Tongue (tissue), 2 donors: ENCODE results near the gene C2CD2L. TPM values are rescaled to one million over a fixed set of nuclear protein-coding genes. Genes with fewer than 3 reads are reported as not detected.
"Not testable (repeated sequence)": the region's sequence is repeated elsewhere in the genome, so short reads cannot be mapped to it uniquely, and the experiment has no call there.

Experiments
- DNase-seq: peaks from one replicate; pipeline ENCODE4 v3.0.0-alpha.2; 2015
- total RNA-seq: library from RNA; depleted of rRNA; stranded (reverse); fragments of >200 nt; gene quantifications from one replicate; pipeline ENCODE4 v1.2.3, GENCODE V29; 2014

The C2CD2L gene
- total RNA-seq, 1 donor from 2014 or later, result 5.6 TPM

DNA sequence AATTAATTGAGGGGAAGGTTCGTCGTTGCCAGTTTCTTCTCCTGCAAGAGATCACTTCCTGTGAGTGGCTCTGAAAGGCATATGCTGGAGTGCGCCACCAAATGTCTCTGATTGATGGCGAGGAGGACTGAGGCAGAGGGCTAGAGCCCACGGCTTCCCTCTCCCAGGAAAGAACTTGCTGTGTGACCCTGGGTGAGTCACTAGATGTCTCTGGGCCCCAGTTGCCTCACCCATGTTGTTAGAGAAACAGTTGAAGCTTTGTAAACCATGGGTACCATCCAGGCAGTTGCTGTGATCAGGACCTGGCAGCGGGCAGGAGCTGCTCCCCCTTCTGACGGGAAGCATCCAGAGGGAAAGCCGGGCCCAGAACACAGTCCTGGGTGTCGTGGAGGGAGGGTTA lies 44.9 kb downstream of the C2CD2L start:
- no peak for DNase-seq

DNA sequence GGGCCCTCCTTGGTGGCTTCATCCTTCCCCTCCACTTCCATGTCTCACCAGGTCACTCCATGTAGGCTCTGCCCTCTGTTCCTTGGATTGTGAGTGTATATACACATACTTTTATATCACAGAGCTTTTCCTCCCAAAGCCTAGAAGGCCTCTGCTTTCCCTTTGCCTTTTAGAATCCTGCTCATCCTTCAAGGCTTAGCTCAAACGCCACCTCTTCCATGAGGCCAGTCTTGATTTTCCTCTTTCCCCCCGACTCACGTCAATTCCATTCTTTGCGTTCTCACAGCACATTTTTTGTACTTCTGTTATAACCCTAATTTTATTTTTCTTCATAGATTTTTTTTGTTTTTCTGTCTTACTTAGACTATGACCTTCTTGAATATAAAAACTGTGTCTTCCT lies 45.5 kb downstream of the C2CD2L start:
- DNase-seq, result no peak

DNA sequence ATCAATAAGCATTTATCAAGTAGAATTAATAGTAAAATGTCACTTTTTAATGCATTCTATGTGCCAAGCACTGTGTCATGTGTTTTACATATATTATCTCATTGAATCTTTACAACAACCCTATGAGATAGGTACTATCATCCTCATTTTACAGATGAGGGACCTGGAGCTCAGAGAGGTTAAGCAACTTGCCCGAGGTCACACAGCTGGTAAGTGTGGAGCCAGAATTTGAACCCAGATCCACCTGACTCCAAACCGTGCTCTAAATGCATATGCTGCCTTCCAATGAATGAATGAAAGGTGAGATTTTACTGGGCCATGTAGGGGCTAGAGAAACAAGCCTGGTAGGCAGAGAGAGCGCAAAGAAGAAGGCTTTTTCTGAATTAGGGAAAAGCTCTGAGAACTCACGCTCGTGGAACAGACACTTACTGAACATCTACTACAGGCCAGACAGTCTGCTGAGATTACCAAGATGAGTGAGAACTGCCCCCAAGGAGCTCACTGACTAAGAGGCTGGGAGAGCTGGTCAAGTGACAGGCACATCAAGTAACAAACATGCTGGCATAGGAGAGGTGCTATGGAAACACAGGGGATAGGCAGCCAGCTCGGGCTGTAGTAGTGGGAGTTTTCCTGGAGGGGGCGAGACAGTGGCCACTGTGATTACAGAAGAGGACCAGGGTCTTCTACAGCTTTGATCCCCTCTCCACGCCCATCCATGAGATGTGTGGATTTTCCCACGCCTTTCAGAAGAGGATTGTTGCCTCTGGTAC lies 46.1 kb downstream of the C2CD2L start:
- no peak for DNase-seq

DNA sequence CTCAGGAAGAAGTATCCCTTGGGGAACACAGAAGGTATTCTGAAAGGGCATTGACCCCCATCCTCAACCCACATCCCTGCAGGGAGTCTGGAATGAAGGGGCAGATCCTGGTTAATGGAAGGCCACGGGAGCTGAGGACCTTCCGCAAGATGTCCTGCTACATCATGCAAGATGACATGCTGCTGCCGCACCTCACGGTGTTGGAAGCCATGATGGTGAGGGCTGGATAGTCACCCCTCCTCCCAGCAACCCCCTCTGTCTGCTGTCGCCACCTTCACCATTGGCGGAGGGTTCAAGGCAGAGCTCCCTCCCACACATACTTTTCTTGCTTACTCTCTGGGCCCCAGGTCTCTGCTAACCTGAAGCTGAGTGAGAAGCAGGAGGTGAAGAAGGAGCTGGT lies 47.0 kb downstream of the C2CD2L start:
- no peak for DNase-seq

DNA sequence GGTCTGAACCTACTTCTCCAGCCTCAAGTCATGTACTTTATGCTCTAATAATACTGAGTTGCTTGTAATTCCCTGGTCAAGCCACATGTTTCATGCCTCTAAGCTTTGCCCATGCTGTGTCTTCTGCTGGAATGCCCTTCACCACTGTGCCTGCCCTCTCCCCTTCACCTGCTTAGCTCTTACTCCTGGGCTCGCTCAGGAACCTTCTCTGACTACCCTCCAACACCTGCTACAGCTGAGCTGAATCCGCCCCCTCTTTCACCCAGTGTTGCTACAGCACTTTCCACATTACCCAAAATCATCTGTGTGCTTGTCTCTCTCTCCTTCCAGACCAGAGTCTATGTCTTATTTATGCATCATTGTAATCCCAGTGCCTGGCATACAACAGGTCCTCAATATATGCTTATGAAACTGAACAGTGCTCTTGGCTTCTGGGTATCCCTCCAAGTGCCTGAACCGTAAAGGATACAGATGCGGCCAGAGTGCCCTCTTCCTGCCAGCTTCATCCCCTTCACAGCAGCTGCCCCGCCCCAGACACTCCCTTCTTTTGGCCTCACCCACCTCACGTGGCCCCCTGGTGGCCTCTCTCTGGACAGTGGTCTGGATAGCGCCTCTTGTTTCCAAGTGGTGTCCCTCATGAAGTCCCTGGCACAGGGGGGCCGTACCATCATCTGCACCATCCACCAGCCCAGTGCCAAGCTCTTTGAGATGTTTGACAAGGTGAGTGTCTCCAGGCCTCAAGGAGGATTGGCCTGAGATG lies 48.8 kb downstream of the C2CD2L start:
- DNase-seq, result no peak

DNA sequence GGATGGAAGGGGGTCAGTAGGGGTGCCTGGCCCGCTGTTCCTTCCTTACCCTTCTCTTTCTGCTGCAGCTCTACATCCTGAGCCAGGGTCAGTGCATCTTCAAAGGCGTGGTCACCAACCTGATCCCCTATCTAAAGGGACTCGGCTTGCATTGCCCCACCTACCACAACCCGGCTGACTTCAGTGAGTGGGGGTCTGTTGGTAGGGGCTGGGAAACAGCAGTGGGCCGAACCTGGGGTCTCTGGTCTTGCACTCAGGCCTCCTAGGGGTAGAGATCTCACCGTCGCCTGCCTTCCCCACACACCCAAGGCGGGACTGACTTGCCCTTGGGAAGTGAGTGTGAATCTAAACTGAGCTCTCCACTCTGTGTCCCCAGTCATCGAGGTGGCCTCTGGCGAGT lies 49.4 kb downstream of the C2CD2L start:
- DNase-seq, result no peak

DNA sequence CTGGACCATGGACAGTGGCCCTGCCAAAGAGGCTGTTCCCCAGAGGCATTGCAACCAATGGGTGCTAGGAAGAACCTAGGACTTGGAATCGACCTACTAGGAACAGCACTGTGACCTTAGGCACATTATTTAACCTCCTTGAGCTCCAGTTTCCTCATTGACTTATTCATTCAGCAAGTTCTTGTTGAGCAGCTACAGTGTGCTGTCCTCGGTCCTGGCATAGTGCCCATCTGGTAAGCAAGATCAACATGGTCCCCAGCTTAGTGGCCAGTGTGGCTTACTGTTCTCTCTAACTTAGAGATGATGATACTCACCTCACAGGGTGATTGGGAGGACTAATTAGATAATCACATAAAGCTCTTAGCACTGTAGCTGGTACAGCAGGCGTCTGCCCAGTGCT lies 49.9 kb downstream of the C2CD2L start:
- DNase-seq, result no peak

DNA sequence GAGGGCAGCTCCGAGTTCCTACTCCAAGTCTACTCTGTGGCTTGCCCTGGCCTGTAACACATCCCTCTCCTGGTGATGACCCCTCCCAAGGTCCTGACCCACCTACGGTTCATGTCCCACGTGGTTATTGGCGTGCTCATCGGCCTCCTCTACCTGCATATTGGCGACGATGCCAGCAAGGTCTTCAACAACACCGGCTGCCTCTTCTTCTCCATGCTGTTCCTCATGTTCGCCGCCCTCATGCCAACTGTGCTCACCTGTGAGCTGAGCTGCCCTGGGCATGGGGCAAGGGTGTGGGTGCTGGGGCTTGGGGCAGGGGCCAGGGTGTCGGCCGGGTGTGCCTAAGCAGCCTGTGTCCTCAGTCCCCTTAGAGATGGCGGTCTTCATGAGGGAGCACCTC lies 51.3 kb downstream of the C2CD2L start:
- no peak for DNase-seq

DNA sequence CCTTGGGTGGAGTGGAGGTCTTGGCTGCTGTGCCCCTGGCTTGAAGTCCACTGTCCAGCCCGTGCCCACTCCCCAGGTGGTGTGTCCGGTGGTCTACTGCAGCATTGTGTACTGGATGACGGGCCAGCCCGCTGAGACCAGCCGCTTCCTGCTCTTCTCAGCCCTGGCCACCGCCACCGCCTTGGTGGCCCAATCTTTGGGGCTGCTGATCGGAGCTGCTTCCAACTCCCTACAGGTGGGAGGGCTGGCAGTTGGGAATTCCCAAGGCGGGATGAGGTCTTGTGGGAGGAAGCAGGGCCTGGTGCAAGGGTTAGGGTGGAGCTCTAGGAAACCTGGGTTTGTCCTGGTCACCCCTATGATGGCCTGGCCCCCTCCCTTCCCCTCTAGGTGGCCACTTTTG lies 53.0 kb downstream of the C2CD2L start:
- DNase-seq, result no peak

DNA sequence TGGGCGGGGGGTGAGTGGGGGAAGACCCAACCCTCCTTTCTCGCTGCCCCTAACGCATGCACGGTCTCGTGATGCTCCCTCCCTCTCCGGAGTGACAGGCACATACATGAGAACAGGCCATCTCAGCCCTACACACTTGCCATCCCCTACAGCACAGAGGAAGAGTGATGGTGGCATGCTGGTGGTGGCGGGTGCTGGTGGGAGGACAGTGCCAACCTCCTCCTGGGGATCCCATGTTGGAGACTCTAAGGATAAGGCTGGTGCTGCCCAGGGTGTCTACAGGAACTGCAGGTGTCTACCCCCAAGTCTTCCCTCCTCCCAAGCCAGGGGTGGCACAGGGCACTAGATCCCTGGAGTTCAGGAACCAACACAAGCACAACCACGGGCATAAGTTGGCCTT lies 54.7 kb downstream of the C2CD2L start:
- no peak for DNase-seq

DNA sequence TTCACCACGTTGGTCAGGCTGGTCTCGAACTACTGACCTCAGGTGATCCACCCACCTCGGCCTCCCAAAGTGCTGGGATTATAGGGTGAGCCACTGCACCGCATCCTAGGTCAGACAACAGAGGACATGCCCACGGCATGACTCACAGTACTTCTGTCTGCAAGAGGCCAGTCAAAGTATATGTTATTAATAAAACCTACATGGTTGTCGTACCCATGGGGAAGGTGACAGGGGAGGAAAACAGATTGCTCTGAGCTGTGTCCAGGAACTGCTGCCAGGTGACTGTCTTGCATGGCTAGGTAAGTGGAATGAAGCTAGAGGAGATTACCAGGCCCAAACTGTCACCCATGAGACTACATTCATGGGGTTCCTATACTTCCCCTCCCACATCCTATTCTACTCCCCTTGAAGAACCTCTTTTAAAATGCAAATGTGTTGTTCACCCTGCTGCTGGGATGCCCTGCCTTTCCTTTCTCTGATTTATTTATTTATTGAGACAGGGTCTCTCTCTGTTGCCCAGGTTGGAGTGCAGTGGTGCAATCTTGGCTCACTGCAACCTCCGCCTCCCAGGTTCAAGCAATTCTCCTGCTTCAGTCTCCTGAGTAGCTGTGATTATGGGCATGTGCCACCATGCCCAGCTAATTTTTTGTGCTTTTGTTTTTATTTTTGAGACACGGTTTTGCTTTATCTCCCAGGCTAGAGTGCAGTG lies 59.4 kb downstream of the C2CD2L start:
- no peak for DNase-seq

DNA sequence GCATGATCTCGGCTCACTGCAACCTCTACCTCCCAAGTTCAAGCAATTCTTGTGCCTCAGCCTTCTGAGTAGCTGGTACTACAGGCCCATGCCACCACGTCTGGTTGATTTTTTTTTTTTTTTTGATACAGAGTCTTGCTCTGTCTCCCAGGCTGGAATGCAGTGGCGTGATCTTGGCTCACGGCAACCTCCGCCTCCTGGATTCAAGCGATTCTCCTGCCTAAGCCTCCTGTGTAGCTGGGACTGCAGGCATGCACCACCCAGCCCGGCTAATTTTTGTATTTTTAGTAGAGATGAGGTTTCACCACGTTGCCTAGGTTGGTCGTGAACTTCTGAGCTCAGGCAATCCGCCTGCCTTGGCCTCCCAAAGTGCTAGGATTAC lies 59.9 kb downstream of the C2CD2L start:
- not testable (repeated sequence) for DNase-seq

DNA sequence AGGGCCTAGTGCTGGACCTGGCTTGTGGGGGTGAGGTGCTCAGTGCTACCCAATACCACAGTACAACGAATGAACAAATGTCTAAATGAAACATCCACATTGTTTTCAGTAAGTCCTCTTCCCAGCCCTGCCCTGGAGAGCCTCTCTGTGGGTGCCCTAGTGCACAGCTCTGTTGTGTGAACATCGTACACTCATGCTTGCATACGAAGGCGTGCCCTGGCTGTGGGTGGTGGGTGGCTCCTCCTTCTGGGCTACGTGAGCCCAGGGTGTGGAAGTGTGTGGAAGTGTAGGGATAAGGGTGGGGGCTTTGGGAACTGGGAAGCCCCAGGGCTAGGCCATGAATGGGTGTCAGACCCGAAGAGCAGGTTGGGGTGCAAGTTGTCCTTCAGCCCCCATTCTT lies 60.8 kb downstream of the C2CD2L start:
- DNase-seq, result no peak

Other genes with a start within 250 kb of the C2CD2L start
- gene CXCR5, start 223.5 kb upstream of the C2CD2L start, total RNA-seq, result 0.10 TPM
- gene BCL9L, start 181.4 kb upstream of the C2CD2L start, total RNA-seq, result 37.5 TPM
- not detected for gene UPK2, start 151.0 kb upstream of the C2CD2L start, total RNA-seq
- not detected for gene FOXR1, start 135.6 kb upstream of the C2CD2L start, total RNA-seq
- 31.6 TPM for gene CENATAC, start 109.2 kb upstream of the C2CD2L start, total RNA-seq
- gene RPS25, start 89.0 kb upstream of the C2CD2L start, total RNA-seq, result 2,908 TPM
- 29.2 TPM for gene TRAPPC4, start 88.6 kb upstream of the C2CD2L start, total RNA-seq
- 8.8 TPM for gene SLC37A4, start 76.5 kb upstream of the C2CD2L start, total RNA-seq
- 52.7 TPM for gene HYOU1, start 50.1 kb upstream of the C2CD2L start, total RNA-seq
- gene VPS11, start 39.5 kb upstream of the C2CD2L start, total RNA-seq, result 29.7 TPM
- gene HMBS, start 22.5 kb upstream of the C2CD2L start, total RNA-seq, result 21.0 TPM
- 8.0 TPM for gene DPAGT1, start 5.5 kb upstream of the C2CD2L start, total RNA-seq
- 14.7 TPM for gene HINFP, start 14.2 kb downstream of the C2CD2L start, total RNA-seq
- gene ABCG4, start 41.7 kb downstream of the C2CD2L start, total RNA-seq, result 0.31 TPM
- gene NLRX1, start 61.4 kb downstream of the C2CD2L start, total RNA-seq, result 35.4 TPM
- not detected for gene NHERF4, start 78.1 kb downstream of the C2CD2L start, total RNA-seq
- gene CBL, start 99.0 kb downstream of the C2CD2L start, total RNA-seq, result 10.9 TPM
- gene MCAM, start 209.8 kb downstream of the C2CD2L start, total RNA-seq, result 491 TPM
- gene RNF26, start 227.2 kb downstream of the C2CD2L start, total RNA-seq, result 6.6 TPM
- gene C1QTNF5, start 233.5 kb downstream of the C2CD2L start, total RNA-seq, result 24.8 TPM
- not detected for gene MFRP, start 239.4 kb downstream of the C2CD2L start, total RNA-seq